Measurements from ENCODE around the gene METTL3.
A peak's percentile ranks its signal among the peaks of the same experiment; 100 is the strongest.
"Not testable (repeated sequence)": the region's sequence is repeated elsewhere in the genome, so short reads cannot be mapped to it uniquely, and the experiment has no call there.

The METTL3 gene

DNA sequence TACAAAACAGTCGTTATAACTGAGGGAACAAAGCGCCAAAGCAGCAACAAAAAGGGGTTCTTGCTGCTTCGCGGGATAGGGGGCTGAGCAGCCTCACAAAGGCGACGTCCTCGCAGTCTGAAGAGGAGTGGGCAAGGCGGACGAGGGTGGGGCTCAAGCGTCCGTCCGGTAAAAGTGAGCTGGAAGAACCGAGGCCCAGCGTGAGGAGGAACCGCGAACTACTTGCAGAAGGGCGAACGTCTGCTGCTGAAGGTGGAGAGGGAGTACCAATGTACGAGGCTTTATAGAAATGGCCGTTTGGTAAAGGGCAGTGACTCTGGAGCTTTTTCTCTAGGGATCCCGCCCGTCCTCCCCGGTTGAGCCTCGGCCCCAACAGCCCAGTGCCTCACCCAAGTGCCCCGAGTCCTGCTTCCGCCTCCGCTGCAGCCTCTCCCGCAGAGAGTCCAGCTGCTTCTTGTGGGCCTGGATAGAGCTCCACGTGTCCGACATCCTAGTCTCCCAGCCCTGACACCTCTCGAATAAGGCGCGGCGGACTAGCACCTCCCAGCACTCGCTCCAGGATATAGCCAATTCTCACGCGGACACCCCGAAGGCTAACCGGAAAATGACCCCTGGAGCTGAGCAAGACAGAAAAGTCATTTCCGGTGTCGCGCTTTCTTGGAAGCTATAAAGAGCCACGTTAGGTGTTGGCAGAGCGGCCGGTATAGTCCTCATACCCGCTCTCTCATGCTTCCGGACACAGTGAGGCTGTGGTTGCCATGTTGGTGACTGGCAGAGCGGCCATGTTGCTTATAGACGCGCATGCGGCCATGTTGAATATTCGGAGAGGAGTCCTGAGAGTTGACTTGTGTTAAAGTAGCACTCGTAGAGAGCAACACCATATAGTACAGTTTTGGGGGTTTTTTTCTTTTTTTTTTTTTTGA lies at the start of gene METTL3:
TSS of gene METTL3 (minus strand) at position 606 of the 923 bp plus-strand sequence. CDS start at position 489, 117 bp downstream.
- TF ChIP-seq, protein P1, sequence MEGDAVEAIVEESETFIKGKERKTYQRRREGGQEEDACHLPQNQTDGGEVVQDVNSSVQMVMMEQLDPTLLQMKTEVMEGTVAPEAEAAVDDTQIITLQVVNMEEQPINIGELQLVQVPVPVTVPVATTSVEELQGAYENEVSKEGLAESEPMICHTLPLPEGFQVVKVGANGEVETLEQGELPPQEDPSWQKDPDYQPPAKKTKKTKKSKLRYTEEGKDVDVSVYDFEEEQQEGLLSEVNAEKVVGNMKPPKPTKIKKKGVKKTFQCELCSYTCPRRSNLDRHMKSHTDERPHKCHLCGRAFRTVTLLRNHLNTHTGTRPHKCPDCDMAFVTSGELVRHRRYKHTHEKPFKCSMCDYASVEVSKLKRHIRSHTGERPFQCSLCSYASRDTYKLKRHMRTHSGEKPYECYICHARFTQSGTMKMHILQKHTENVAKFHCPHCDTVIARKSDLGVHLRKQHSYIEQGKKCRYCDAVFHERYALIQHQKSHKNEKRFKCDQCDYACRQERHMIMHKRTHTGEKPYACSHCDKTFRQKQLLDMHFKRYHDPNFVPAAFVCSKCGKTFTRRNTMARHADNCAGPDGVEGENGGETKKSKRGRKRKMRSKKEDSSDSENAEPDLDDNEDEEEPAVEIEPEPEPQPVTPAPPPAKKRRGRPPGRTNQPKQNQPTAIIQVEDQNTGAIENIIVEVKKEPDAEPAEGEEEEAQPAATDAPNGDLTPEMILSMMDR (IDR thresholded peaks at IDR 0.05), result no peak; the same call in 1 of the 2 replicates
- TF ChIP-seq ZFX (IDR thresholded peaks at IDR 0.05; ENCODE audit: borderline replicate concordance), result no peak
- peak within 1 kb of the TSS; percentile 70 for H3K27ac ChIP-seq

DNA sequence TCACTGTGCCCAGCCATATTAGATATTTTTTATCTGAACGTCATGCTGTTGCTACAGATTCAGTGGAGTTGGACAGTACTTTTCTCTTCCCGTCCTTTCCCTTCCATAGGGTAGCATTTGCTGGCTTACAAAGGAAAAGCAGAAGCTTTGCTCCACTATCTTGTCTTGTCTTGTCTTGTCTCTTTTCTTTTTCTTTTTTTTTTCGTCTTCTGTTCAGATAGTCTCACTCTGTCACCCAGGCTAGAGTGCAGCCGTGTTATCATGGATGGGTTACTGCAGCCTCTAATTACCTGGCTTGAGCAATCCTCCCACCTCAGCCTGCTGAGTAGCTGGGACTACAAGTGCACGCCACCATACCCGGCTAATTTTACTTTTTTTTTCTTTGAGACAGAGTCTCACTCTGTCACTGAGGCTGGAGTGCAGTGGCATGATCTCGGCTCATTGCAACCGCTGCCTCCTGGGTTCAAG lies 47.6 kb upstream of the METTL3 start:
- TF ChIP-seq, protein P1 (IDR thresholded peaks at IDR 0.05), result no peak
- TF ChIP-seq ZFX (IDR thresholded peaks at IDR 0.05; ENCODE audit: borderline replicate concordance), result no peak
- H3K27ac ChIP-seq, result no peak overlapping the region

DNA sequence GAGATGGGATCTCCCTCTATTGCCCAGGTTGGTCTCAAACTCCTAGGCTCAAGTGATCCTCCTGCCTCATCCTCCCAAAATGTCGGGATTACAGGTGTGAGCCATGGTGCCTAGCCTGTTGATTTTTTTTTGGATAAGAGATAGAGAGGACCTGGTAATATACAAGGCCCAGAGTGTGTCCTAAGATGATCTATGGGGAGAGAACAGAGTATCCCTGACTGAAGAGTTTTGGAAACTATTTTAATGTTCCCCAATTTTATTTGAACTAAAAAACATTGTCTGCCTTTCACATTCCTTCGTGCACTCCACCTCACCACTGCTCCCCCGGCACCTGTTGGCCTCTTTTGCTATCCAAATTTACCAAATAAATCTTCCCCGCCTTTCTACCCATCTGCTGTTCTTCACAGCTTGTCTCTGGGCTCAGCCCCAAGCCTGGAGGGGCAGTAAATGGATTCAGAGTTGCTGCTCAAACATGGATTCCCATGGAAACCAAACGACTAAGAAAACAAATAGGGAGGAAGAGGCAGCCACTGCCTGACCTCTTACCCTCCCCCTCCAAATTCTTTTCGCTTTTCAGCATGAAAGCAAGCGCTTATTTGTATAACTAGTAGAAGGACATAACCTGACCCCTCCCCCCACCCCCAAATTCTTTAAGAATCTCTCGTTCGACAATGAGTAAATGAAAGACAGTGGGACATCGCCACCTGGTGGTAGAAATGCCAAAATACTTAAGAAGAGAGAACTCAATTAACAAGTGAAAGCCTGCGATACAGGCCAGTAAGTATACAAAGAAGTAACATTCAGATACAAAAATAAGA lies 46.2 kb upstream of the METTL3 start:
- peak overlapping the region; percentile 20; the same call in 1 of the 2 replicates for H3K27ac ChIP-seq
- TF ChIP-seq, protein P1 (IDR thresholded peaks at IDR 0.05), result peak; percentile 82
- TF ChIP-seq ZFX (IDR thresholded peaks at IDR 0.05; ENCODE audit: borderline replicate concordance), result no peak

DNA sequence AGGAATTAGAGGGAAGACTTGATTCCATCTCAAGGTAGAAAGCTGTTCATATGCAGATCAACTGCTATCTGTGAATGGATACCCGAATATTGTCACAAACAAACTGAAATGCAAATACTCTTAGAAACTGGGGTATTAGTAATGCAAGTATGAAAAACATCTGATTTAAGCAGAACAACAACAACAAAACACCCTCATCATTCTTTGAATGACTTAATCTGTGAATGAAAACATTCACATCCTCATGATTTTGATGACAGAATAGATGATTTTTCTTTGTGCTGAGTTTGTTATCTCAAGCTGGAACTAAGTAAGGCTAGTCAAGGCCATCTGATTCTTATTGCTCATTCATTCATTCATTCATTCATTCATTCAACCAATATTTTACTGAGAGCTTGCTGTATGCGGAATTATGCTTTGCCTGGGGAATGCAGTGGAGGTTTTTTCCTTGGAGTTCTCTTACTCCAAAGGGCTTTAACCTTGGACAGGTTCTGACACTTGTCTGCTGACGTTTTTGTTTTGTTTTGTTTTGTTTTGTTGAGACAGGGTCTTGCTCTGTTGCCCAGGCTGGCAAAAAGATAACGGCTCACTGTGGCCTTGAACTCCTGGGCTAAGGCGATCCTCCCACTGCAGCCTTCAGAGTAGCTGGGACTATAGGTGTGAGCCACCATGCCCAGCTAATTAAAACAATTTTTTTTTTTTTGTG lies 45.4 kb upstream of the METTL3 start:
- no peak for TF ChIP-seq ZFX (IDR thresholded peaks at IDR 0.05; ENCODE audit: borderline replicate concordance)
- TF ChIP-seq, protein P1 (IDR thresholded peaks at IDR 0.05), result no peak
- H3K27ac ChIP-seq, result 0 out of 2 replicates have a peak overlapping the region, but pooled peaks have one; percentile 20

DNA sequence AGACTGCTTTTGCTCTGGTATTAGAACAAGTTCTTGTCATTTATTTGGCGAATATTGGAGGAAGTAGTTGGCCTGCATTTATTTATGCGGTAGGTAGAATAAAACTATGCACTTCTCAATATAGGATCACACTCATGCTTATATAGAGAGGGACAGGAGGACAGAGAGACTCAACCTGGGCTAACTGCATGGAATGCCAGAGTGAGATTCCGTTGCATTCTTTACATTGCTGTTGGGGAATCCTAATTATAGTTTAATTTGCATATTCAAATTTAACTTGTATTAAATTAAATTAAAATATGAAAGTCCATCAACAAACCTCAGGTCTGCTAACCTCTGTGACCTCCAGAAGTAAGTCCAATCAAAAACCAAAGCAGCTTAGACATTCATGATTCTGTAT lies 42.1 kb upstream of the METTL3 start:
- no peak for TF ChIP-seq ZFX (IDR thresholded peaks at IDR 0.05; ENCODE audit: borderline replicate concordance)
- TF ChIP-seq, protein P1 (IDR thresholded peaks at IDR 0.05), result no peak

DNA sequence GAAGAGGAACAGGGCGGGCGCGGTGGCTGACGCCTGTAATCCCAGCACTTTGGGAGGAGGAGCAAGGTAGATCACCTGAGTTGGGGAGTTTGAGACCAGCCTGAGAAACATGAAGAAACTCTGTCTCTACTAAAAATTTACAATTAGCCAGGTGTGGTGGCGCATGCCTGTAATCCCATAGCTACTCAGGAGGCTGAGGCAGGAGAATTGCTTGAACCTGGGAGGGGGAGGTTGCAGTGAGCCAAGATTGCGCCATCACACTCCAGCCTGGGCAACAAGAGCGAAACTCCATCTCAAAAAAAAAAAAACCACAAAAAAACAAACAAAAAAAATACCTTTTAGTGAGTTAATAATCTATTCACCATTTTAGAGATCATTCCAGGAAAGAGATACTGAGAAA lies 33.4 kb upstream of the METTL3 start:
- H3K27ac ChIP-seq, result not testable (repeated sequence)

More for the DNA sequence above, 42.1 kb upstream of the METTL3 start:
- H3K27ac ChIP-seq, result no peak overlapping the region

DNA sequence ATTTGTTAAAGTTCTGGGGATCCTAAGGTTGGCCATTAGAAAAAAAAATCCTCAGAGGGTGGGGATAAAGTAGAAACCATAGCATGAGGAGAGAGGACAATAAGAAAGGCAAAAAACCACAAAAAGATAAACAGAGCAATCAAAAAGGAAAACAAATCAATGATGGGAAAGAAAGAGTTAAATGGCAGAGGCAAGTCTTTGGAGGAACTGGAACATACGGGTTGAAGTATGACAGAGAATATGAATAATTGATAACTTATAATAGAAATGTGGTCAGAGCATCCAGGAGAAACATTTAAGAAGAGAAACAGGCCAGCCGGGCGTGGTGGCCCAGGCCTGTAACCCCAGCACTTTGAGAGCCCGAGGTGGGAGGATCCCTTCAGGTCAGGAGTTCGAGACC lies 32.8 kb upstream of the METTL3 start:
- no peak overlapping the region for H3K27ac ChIP-seq
- TF ChIP-seq, protein P1 (IDR thresholded peaks at IDR 0.05), result no peak
- TF ChIP-seq ZFX (IDR thresholded peaks at IDR 0.05; ENCODE audit: borderline replicate concordance), result no peak

Data from 22Rv1 (cell line).